Measurements from ENCODE around the gene FAM13A.
"Not testable (repeated sequence)": the region's sequence is repeated elsewhere in the genome, so short reads cannot be mapped to it uniquely, and the experiment has no call there.

The FAM13A gene

GRCh38 chr4:88960576-88960975 lies 96.4 kb downstream of the FAM13A start:
- no peak for DNase-seq (ENCODE audit: low read depth, low spot score)

GRCh38 chr4:88958080-88958479 lies 98.9 kb downstream of the FAM13A start:
- DNase-seq (ENCODE audit: low read depth, low spot score), result no peak

- no peak for DNase-seq (ENCODE audit: low read depth, low spot score)
Observed at GRCh38 chr4:88957570-88957969, 99.4 kb downstream of the FAM13A start.

- no peak for DNase-seq (ENCODE audit: low read depth, low spot score)
Observed at GRCh38 chr4:88955580-88956380, 101.2 kb downstream of the FAM13A start.

GRCh38 chr4:88953400-88953799 lies 103.6 kb downstream of the FAM13A start:
- DNase-seq (ENCODE audit: low read depth, low spot score), result no peak

- no peak for DNase-seq (ENCODE audit: low read depth, low spot score)
Observed at GRCh38 chr4:88952081-88952480, 104.9 kb downstream of the FAM13A start.

- no peak for DNase-seq (ENCODE audit: low read depth, low spot score)
Observed at GRCh38 chr4:88949605-88950004, 107.4 kb downstream of the FAM13A start.

GRCh38 chr4:88940506-88940905 lies 116.5 kb downstream of the FAM13A start:
- no peak for DNase-seq (ENCODE audit: low read depth, low spot score)

GRCh38 chr4:88939697-88940096 lies 117.3 kb downstream of the FAM13A start:
- DNase-seq (ENCODE audit: low read depth, low spot score), result no peak

GRCh38 chr4:88938138-88938537 lies 118.8 kb downstream of the FAM13A start:
- DNase-seq (ENCODE audit: low read depth, low spot score), result no peak

GRCh38 chr4:88937081-88937480 lies 119.9 kb downstream of the FAM13A start:
- DNase-seq (ENCODE audit: low read depth, low spot score), result no peak

- DNase-seq (ENCODE audit: low read depth, low spot score), result no peak
Observed at GRCh38 chr4:88933414-88934160, 123.4 kb downstream of the FAM13A start.

GRCh38 chr4:88928852-88929251 lies 128.1 kb downstream of the FAM13A start:
- DNase-seq (ENCODE audit: low read depth, low spot score), result no peak

- no peak for DNase-seq (ENCODE audit: low read depth, low spot score)
Observed at GRCh38 chr4:88927420-88927819, 129.6 kb downstream of the FAM13A start.

GRCh38 chr4:88919056-88919455 lies 137.9 kb downstream of the FAM13A start:
- DNase-seq (ENCODE audit: low read depth, low spot score), result no peak

GRCh38 chr4:88913181-88913580 lies 143.8 kb downstream of the FAM13A start:
- DNase-seq (ENCODE audit: low read depth, low spot score), result not testable (repeated sequence)

- no peak for DNase-seq (ENCODE audit: low read depth, low spot score)
Observed at GRCh38 chr4:88911246-88912212, 145.5 kb downstream of the FAM13A start.

GRCh38 chr4:88910101-88910500 lies 146.9 kb downstream of the FAM13A start:
- DNase-seq (ENCODE audit: low read depth, low spot score), result no peak

GRCh38 chr4:88908521-88908920 lies 148.5 kb downstream of the FAM13A start:
- no peak for DNase-seq (ENCODE audit: low read depth, low spot score)

GRCh38 chr4:88908003-88908402 lies 149.0 kb downstream of the FAM13A start:
- no peak for DNase-seq (ENCODE audit: low read depth, low spot score)

GRCh38 chr4:88907478-88907877 lies 149.5 kb downstream of the FAM13A start:
- no peak for DNase-seq (ENCODE audit: low read depth, low spot score)

GRCh38 chr4:88904240-88904639 lies 152.7 kb downstream of the FAM13A start:
- DNase-seq (ENCODE audit: low read depth, low spot score), result not testable (repeated sequence)

Measured in iPS DF 19.7 (cell line).